UCSD-AML1 (cell line): ENCODE measurements around the gene COL28A1.

Experiments used
- DNase-seq: peaks from one replicate; lab custom pipeline; 2025; ENCODE audit not compliant: unreplicated experiment; lab: John Stamatoyannopoulos, UW

COL28A1 gene

DNA sequence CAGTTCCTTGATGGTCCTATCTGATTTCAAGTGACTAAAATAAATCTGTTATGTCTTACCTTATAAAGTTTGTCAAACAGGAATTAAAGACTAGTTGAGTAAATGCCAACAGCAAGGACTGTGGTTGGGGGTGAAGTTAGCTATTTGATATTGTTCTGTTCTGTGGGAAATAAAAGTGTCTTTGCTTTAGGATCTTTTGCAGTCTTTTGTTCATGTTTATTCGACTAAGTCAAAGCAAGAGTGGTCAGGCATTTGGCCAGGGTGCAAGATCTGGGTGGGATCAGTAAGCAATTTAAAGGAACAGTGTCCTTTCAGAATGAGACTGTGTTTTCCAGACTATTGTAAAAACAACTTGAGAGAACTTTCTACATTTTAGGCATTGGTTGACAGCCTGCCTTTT, at the start of gene COL28A1:
TSS of gene COL28A1 (minus strand) at position 183 of the 400 bp plus-strand sequence. CDS start 2,998 bp downstream, outside the sequence.
- DNase-seq = no peak

DNA sequence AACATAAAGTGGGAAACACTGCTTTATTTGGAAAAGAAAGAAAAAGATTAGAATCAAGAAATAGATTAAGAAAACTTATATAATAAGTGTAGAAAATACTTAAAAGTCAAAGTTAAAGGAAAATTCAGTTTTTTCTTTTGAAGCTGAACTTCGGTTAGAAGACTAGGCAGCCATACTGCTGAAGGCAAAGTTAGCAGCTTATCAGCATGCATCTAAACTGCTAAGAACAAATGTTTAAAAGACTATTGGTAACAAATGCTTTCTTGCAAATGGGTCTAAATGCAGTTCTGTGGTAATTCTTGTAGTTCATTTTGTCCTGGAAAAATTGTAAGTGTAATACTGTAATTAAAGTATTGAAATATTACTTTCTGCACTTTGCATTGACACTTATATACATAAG, 49.0 kb upstream of the COL28A1 start:
- no peak for DNase-seq

DNA sequence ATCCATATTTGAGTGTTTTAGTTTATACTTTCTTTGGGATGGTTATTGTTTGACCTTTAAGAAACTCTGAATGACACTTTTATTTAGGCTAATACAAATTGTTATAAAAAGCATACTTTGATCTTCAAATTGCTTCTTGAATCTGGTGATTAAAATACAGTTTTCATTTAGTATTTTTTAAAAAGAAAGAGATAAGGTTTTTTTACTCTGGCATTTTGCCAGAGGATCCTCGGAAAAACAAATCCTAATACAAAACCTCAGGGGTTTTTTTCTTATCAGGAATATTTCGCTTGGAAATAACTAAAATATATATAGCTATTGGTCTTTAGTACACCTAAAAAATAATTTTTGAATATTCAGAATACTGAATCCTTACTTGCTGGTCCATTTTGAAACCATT, 48.1 kb upstream of the COL28A1 start:
- no peak for DNase-seq

DNA sequence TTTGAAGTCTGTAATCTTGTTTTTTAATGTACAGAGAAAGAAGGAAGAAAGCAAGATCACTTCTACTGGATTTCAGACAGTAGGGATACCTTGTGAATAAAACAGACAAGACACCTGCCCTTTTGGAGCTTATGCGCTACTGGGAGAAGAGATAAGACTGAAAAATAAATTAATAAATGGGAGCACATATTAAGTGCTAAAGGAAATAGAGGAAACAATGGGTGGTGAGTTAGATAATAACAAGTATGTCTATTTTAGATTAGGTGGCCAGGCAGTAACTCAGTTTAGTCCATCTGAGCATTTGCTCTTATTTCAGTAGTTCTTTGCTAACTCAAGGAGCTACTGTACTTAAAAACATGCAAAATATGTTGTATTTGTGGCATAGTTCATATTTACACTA, 46.9 kb upstream of the COL28A1 start:
- no peak for DNase-seq

DNA sequence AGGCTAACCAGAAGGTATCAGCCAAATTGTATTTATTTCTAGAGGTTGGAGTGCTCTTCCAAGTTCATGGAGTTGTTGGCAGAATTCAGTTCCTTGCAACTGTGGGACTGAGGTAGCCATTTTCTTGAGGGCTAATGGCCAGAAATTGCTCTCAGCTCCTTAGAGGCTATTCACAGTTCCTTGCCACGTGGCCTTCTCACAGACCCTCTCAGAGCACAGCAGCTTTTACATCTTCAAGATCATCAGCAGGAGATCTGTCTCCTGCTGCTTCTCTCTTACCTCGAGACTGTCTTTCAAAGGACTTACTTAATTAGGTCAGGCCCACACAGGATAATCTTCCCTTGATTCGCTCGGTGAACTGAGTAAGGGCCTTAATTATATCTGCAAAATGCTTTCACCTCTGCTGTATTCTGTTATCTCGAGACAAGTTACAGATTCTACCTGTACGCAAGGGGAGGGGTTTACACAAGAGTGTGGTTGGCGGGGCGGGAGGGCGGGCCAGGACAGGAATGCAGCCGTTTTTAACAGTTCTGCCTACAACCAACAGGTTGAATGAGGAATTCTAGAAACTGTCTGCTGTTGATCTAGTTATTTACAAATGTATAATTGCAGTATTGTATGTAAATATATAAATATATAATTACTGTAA, 46.0 kb upstream of the COL28A1 start:
- no peak for DNase-seq

DNA sequence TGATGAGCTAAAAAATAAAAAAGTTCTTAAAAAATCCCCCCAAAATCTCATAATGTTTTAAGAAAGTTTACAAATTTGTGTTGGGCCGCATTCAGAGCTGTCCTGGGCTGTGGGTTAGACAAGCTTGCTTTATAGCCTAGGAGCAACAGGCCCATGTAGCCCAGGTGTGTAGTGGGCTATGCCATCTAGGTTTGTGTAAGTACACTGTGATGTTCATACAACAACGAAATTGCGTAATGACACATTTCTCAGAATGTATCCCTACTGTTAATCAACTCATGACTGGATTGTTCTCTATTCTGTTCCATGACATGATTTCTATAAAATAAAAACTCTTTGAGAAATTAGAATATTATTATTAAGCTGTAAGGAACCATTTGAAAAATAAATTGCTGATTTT, 44.0 kb upstream of the COL28A1 start:
- no peak for DNase-seq

DNA sequence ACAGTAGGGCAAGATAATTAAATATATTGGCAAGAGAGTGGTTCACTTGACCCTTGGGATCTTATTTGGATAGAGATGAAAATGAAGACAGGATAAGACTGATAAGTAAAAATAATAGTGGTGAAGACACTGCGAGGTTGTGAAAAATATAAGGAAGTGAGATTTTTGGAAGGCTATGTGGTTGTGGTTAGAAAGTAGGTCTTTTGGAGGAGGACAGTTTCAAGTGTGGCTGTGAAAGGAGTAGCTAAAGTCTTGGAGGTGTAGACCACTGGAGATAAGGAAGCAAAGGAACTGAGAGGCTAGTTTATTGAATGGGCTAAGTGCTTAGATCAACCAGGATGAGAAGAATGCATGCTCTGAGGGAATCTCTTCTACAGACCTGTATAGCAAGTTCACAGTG, 42.2 kb upstream of the COL28A1 start:
- no peak for DNase-seq

DNA sequence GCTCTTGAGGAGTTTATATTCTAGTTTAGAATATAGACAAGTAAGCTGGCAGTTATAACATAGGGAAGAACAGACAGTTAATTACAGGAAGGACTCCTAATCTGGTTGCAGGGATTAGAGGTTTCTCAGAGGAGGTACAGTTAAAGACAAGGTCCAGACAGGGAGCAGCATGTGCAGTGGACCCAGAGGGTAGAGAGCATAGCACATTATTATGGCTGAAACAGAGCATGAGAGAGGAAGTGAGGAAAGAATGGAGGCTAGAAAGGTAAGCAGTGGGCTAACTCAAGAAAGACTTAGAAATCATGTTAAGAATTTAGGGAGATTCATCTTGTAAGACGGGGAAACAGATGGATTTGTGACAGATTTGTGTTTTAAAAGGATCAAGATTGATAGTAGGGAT, 40.7 kb upstream of the COL28A1 start:
- DNase-seq = no peak

DNA sequence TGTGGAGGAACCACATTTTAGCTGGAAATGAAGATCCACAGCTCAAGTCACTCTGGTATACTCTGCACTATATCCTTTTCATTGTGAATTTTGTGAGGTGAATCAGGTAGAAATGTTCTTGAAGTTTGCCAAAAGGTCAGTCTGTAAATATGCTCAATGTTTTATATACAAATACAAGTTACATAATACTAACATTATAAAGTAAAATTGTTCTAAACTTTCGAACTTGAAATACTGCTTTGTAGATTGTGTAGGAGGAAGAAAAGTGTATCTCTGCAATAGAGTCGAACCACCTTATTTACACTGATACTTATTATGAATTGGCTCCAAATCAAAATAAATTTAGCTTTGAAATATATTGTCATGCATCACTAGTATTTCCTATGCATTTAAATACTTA, 38.0 kb upstream of the COL28A1 start:
- no peak for DNase-seq

DNA sequence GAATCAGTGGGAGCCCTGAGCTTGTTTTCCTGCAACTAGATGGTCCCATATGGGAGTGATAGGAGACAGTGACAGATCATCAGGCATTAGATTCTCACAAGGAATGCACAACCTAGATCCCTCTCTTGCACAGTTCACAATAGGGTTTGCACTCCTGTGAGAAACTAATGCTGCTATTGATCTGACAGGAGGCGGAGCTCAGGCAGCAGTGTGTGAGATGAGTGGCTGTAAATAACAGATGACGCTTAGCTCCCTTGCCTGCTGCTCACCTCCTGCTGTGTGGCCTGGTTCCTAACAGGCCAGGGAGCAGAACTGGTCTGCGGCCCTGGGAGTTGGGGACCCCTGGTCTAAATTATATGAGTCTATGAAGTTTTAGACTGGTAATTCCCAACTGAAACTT, 34.9 kb upstream of the COL28A1 start:
- DNase-seq = no peak

DNA sequence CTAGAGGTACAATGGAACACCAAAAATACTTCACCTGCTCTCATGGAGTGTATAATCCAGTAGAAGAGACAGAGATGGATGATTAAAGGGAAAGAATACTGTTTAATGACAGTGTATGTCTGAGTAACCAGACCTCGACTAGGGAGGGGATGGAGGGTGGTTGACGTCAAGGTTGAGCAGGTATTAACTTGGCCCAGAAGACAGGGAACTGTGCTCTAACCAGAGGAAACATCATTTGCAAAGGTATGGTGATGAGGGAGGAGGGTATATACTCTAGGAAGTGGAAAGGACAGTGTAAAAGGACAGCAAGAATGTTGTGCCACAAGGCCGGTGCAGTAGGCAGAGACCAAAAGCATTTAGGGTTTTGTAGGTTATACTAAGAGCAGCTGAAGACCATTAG, 33.9 kb upstream of the COL28A1 start:
- DNase-seq = no peak

DNA sequence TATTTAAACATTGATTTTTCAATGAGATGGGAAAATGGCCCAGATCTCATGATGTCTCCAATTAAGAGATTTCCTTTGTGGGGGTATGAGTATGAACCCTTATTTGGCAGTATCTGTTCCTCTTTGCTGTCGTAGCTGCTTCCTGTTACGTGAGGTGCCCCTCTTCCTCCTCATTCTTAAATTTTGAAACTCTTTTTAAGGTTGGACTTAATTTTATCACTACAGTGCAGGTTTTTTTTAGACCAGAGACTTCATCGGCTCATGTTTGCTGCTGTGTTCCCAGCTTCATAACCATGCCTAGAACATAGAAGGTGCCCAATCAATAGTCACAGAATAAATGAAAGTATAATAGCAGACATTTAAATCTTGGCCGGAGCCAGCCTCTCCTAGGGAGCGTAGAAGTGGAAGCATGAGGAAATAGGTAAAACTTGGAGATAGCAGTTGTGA, 33.4 kb upstream of the COL28A1 start:
- no peak for DNase-seq

DNA sequence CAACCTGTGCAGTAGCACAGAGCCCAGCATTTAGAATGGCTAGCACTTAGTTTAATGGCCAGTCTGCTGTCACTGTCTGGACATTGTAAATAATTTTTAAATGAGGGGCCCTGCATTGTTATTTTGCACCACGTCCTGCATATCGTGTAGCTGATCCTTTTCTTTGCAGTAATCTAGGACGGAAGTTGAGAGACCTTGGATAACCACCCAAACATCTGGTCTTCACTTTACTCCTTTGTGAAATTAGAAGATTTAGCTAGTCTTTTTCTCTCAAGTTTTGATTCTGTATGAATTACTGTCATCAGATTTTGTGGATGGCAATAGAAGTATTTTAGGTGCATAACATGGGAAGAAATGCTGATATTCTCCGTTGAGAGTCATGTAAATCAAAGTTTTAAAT, 32.9 kb upstream of the COL28A1 start:
- no peak for DNase-seq

DNA sequence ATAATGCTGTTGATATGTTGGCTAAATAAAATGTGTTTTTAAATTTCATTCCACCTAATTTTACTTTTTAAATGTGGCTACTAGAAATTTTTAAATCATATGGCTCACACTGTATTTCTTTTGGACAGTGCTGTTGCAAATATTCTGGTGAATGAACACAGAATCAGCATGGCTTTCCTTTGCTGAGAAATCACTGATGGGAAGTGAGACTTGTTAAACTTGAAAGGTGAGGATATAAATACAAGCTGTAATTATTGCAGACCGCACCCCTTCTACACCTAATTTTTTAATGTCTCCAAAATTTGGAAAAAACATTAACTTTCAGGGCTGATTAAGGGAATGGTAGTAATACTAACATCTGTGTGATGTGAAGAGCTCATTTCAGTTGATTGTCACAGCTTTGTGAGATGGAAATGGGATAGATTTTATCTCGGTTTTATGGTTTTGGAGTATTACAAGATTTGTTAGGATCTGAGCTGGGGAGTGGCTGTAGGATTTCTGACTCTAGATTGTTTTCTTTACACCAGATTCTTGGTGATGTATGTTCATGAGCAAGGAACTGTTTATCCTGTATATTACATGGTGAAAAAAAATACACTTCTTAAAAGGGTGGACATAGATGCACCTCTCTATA, 32.3 kb upstream of the COL28A1 start:
- no peak for DNase-seq

DNA sequence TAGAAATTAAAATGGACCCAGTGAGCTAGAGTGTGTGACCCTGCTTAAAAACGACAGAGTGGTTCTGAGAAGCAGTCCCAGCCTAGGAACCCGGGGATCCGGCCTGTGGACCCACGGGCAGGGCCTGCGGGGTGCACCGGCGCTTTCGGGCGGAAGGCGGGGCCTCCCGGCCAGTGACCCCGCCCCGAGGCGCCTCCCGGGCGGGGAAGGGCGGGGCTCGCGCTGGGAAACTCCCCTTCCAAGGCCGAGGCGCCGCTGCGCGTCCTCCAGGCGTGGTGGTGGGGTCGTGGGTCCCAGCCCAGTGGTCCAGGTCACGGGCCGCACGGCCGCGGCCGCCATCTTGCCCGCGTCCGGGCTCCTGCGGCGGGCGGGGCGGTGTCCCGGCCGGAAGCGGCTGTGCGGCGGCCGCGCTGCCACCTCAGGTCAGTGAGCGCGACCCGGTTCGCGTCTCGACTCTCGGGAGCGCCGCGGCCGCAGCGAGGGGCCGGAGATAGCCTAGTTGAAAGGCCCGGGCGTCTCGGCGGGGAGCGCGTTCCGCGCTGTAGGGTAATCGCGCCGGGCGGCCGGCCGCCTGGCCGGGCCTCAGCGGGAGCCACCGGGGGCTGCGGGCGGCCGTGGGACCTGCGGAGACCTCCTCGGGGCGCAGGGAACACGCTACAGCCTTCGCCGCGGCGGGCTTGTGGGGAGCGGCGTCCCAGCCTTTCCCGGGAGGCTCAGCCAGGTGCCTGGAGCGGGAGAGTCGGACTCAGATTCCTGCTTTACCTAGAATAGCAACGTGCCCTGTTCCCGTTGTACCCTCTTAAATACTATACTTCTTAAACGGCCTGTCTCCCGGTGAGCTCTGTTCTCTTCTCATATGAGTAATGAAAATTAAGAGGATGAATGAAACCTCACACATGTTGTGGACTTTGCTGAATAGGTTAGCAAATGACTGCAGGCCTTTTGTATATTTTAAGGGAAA, 31.3 kb upstream of the COL28A1 start, which contains the start of gene MIOS:
TSS of gene MIOS (plus strand) at position 234 of the 961 bp plus-strand sequence. CDS start 5,592 bp downstream, outside the sequence.
- DNase-seq = peak; percentile 80

DNA sequence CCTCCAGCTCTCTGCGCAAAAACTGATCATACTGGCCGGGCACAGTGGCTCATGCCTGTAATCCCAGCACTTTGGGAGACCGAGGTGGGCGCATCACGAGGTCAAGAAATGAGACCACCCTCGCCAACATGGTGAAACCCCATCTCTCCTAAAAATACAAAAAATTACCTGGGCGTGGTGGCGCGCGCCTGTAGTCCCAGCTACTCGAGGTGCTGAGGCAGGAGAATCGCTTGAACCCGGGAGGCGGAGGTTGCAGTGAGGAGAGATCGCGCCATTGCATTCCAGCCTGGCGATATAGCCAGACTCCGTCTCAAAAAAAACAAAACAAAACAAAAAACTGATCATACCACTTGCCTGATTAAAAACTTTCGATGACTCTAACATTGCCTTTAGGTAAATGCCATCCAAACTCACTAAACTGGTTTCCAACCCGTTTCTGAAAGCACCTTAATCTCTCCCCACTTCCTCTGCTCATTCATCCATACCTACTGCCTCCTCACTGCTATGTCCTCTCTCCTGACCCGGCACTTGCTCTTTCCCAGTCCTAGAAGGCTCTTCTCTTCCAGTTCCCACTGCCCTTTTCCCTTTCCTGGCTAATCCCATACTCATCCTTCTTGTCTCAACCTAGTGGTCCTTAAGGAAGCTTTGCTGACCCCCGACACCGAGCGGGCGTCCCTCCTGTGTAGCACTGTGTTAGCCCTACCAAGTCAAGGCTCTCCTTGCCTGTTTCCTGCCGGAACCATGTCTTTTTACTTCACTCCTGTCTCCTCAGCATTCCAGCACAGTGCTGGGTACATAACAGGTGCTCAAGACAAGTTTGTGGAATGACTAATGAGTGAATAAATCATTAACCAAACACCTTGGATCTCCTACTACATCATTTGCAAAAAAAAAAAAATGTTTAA, 30.3 kb upstream of the COL28A1 start:
- DNase-seq = peak; percentile 9

DNA sequence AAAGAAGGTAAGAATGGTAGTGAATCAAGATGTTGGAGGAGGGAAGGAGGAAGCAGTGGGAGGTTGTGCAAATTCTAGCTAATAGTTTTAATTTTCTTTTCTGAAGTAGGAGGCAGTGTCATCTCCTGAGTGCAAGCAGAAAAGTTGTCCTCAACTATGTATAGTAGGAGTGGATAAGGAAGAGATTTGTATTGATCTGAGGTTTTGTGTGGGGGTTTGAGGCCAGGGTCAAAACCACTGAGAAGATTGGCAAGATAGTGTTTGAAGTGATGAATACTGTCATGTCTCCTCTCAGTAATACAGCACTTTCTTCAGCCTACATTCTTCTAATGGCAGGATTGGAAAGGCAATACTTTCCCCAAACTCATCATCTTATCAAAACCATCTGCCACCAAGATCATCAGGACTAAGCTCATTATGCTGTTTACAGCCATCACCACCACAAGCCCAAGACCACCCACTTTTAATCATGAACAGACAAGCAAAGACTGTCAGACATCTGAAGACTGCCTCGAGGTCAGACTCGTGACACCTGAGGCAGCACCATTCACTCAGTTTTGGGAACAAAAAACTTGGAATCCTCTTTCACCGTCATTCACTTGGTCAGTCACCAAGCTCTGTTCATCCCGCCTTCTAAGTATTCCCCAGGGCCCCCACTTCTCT, 29.5 kb upstream of the COL28A1 start:
- DNase-seq = no peak

DNA sequence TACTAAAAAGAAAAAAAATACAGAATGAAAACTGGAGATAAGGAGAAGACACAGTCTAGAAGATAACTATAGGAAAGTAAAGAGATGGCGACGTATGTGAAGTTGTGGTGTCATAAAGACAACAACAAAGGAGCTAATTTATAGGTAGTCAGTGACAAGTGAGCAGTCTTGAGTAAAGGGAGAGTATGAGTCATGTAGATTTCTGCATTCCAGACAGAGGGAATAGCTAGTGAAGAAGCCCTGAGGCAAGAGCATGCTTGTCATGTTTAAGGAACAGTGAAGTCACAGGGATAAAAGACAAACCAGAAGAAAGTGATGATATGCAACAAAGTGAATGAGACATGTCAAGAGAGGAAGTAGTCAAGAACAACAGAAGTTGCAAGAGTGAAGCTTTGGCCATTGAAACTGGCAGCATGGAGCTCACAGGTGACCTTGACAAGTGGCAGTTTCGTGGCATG, 28.7 kb upstream of the COL28A1 start:
- DNase-seq = no peak

DNA sequence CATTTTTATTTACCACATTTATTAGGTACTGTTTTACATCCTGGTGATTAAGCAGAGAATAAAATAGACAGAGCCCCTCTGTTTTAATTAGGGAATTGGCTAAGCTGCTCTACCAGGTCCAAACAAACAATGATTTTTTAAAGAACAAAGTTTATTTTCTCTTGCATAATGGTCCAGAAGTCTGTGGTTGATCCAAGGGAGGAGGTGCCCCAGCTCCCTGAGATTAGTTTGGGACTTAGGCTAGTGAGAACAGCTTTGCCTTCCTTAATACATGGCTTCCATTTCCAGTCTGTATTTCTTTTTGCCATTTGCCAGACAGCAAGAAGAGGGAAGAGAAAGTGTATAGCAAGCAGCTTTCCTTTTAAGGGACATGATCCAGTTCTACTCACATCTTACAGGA, 28.1 kb upstream of the COL28A1 start:
- DNase-seq = no peak

DNA sequence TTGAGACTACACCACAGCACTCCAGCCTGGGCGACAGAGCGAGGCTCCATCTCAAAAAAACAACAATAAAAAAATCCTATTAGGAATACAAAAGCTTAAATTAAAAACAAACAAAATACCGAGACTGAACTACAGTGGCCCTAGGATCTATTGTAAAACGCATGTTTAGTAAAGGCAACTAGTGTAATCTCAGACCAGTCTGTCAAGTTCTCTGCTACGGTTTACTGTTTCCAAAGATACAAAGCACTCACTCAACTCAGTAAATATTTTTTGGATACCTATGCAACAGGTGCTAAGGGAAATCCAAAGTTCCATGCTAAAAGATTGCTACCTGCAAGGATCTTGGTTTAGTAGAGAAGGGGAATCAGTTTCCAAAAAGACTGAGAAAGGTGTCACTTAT, 27.6 kb upstream of the COL28A1 start:
- DNase-seq = no peak
